Activated T-cell treated with anti-CD3 and anti-CD28 coated beads for 48 hours (primary cell): Measurements from ENCODE around the gene BPGM.
"Not testable (repeated sequence)": the region's sequence is repeated elsewhere in the genome, so short reads cannot be mapped to it uniquely, and the experiment has no call there.

Experiments
- DNase-seq: peaks from one replicate; pipeline ENCODE4 v3.0.0-alpha.2; 2020; ENCODE audit warnings: low read depth

Gene BPGM

DNA sequence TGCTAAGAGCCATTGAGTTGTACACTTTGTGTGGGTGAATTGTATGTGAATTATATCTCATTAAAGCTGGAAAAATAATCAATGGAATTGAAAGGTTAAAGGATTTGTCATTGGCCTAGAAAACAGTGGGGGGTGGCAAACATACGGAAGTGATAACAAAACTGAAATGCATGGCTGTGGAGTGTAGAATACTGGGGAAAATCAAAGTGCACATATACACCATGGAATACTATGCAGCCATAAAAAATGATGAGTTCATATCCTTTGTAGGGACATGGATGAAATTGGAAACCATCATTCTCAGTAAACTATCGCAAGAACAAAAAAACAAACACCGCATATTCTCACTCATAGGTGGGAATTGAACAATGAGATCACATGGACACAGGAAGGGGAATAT is 18.4 kb downstream of the BPGM start:
- DNase-seq: not testable (repeated sequence)

DNA sequence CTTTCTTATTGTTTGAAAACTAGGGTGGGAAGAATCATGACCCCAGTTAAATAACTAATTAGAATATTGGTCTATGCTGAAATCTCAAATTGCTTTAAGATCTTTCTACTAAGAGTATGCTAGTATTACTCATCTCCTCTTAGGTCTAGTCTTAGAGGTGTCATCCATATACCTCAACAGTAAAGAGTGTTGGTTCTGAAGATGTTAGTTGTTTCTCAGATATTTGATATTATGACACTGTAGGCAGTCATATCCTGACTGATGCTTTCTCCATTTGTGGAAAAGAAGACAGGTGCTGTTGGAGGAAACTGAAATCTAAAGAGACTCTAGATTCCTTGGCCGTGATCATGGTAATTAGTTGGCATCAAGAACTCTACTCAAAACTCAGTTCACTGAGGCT is 21.2 kb downstream of the BPGM start:
- DNase-seq: no peak

DNA sequence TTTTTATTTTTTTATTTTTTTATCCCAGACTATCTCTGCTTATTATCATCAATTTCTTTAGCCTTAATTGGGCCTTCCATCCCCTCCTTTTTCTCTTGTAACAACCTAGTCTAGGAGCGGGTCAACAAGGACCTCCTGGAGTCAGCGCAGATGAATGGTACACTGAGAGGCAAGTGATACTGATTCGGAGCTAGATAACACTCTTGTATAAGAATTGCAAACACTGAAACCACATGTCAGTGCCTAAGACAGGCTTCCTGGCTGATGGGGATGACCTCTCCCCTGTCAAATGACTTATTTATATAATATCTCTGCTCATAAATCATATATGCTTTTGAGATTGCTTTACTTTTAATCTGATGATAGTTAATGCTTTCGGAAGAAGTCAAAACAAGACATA is 22.7 kb downstream of the BPGM start:
- no peak for DNase-seq

DNA sequence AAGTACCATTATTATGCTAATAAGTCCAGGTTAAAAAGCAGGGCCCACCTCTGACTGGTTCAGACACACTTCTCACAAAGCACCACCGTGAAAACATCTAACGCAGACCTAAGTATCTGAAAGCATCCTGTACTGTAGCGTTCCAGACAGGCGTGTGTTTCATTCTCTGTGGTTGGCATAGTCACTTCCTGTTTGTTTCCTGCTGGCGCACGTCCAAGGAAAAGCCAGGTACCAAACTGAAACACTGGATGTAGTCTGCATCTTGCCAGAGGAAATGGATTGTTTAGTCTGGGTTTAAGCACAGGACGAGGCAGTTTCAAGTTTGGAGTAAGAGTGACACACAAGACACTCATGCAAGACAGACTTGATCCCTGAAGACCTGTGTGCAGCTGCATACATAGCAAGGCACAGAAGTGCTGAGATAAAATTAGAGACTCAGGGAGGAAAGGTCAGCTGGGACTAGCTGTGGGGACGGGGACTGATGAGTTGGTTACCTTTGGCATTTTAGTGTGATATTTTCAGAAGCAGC is 23.3 kb downstream of the BPGM start:
- DNase-seq: peak; percentile 52

DNA sequence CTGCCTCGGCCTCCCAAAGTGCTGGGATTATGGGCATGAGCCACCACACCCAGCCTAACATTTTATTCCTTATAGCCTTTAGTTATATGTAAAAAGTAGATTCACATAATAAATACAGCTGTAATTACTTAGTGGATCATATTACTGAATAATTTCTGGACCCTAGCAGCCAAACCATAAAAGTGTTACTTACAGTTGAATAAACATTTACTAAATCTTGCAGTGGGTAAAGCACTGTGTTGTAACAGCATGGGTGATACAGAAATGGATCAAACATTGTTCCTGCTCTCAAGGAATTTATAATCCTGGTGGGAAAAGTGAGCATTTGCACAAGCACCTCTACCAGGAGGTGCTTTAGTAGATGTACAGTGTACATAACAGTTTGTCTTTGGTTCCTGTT is 25.0 kb downstream of the BPGM start:
- no peak for DNase-seq

DNA sequence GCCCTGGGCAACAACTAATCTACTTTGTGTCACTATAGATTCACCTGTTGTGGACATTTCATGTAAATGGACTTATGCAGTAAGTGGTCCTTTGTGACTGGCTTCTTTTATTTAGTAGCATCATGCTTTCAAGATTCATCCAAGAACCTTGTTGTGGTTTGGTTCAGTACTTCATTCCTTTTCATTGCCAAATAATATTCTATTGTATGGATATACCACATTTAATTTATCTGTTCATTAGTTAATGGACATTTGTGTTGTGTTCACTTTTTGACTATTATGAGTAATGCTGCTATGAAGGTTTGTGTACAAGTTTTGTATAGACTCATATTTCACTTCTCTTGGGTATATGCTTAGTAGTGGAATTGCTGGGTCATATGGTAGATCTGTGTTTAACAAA is 27.8 kb downstream of the BPGM start:
- no peak for DNase-seq

DNA sequence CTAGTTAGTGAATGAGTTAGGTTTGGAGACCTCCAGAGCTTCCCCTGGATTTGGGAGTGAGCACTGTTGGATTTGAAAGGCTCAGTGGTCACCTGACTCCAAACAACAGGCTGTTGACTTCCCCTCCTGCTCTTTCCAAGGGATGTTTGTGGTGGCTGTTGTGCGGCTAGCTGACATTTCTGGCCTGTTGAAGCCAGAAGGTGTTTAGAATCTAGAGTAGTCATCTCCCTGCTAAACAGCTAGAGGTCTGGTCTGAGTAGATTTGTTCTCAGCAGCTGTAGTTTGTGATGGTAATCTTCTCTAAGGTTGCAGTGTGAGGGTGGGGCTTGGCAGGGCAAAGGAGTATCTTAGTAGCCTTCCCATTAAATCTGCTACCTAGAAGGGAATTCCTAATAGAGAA is 30.1 kb downstream of the BPGM start:
- DNase-seq: no peak

DNA sequence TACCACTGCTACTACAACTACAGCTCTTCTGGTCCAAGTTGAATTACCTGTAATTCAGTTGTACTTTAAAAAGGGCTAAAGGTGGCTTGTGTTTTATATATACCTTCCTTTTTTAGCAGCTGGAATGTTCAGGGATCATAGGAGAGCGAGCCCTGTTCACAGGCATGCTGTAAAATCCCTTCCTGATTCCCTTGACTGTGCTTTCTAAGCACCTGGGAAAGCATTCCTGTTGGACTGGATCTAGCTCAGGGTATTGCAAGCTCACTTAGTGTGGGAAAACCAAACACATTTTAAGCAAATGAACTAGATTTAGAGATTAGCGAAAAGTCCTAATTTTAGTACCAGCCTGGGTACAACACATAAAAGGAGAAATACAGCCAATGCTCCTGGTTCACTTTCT is 31.5 kb downstream of the BPGM start:
- DNase-seq: no peak

DNA sequence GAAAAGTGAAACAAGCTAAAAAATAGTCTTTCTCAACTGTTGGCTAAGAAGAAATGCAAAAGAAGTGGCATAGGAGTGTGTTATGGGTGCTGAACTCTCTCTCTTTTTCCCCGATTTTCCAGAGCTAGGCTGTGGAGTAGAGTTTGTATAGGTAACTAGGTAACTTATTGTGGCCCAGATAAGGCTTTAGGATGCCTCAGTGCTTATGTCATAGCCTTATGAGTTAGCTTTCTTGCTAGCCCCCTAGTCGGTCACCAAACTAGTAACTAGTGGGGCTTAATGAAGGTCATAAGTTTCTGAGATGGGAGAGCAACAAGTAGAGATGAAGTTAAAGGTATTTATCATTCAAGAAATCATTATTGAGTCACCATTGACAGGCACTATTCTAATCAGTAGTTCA is 32.4 kb downstream of the BPGM start:
- no peak for DNase-seq

DNA sequence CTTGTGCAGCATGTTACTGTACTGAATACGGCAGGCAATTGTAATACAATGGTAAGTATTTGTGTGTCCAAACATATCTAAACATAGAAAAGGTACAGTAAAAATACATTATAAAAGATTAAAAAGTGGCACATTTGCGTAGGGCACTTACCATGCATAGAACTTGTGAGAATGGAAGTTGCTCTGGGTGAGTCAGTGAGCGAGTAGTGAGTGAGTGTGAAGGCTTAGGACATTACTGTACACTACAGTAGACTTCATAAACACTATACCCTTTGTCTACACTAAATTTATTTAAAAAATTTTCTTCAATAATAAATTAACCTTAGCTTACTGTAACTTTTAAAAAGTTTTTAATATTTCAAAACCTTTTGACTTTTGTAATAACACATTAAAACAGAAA is 37.5 kb downstream of the BPGM start:
- DNase-seq: no peak

DNA sequence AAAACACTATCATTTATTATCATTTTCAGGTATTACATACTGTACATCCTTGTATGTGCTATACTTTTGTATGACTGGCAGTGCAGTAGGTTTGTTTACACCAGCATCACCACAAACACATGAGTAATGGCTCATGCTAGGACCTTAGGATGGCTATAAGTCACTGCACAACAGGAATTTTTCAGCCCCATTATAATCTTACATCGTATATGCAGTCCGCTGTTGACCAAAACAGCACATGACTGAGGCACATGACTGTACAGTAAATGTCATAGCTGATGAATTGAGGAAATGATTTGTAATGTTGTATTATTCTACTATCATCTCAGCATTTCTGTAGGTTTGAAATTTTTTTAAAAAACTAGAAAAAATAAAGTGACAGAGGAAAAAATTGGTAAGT is 38.6 kb downstream of the BPGM start:
- DNase-seq: no peak

DNA sequence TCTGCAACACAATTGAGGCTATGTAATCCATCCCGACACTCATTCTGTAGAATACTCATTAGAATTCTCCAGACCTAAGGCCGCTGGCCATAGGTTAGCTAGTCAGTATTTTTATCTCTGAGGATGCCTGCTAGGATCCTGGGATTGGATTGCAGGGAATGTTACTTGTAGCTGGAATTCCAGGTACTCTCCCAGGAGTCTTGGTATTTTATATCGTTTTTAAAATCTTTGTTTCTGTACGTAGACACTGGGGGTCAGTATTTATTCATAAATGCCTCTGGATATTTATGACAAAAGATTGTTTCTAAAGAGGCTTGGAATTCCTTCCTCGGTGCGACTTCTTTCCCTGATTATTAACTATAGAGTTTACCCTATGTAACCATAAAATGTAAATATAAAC is 40.1 kb downstream of the BPGM start:
- DNase-seq: no peak

DNA sequence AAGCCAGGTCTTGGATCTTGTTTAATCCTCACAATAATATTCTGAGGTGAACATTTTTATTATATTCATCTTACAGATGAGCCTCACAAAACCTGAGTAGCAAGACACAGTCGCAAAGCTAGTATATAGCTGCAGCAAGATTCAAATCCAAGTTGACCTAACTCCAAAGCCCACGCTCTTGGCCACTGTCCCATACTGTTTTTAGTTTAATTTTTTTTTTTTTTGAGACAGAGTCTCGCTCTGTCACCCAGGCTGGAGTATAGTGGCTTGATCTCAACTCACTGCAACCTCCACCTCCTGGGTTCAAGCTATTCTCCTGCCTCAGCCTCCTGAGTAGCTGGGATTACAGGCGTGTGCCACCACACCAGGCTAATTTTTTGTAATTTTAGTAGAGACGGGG is 42.9 kb downstream of the BPGM start:
- DNase-seq: not testable (repeated sequence)

DNA sequence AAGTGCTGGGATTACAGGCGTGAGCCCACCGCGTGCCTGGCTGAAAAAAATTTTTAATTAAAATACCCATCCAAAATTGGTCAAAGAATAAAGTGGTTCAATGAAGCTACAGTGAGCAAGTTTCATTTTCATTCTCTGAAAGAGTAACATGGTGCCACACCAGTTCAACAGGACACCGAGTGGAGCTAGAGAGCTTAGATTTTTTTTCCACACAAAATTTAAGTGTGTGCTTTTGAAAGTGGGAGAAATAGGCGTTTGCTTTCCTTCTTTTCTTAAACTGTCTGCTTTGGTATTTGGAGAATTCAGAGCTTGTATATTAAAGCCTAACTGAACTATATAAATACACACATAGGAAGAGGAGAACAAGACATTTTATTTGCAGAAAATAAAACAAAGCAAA is 43.4 kb downstream of the BPGM start:
- DNase-seq: no peak

DNA sequence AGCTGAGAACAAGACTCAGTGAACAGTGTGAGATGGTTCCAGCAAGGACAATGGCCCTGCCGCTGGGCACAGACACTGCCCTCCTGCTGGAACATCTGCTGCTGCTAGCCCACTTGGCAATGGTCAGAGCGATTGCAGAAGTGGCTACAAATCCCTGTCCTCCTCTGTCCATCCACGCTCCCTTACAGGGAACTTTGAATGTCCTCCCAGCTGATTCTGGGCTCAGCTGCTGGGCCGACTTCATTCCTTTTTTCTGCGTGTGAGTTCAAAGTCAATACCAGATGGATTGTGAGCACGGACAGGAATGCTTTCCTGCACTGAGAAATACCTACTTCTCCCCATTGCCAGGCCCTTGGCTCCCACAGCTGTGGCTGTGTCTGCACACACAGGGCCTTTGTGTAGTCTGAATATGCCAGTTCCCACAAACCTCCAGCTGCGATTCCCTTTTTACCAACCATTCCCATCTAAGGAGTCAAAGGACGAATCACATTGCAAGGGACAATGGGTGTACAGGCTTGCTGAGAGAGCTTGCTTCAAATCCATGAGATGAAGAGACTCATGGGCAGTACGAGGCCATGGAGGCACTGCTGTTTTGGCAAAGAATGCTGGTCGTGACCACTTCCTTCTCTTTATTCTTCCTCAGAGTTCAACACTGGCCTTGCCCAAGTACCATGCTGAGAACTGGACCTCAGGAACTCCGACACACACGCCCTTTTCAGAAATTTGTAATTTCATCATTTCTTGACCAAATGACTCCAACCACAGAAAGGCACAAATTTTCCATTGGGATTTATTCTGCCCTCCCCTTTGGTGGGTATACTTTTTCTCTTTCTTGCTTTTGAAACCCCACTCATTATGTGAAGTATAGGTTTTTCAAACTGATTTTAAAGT is 44.2 kb downstream of the BPGM start:
- DNase-seq: no peak

DNA sequence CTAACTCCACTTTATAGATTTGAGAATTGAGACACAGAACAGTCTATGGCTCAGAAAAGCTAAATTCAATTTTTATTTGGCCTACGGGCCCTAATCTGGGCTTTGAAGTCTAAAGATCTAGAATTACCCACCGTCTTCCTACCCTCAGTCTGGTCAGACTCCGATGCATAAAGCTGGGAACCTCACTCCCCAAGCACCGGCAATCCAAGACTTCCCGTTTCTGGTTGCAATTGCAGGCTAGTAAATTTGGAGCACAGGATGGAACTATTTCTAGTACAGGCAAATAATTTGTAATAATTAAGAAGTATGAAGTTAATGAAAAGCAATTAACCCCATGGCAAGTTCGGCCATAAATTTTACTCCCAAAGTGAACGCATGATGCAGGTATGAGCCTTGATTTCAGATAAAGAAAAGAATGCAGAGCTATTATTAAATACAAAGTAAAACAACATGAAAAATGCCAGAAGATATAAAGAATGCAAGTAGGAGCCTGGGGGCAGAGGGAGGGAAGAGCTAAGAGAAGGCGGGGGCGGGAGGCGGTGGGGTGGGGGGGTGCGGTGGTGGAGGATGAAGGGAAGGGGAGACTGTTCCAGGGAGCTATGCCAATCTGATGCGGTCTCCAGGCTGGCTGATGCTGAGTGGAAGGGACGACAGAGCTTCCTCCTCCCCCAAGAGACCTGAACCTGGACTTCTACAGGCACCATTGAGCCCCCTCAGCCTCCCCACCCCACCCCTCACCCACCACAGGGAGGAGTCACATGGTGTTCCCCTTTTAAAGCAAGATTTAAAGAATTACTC is 45.1 kb downstream of the BPGM start:
- DNase-seq: no peak

DNA sequence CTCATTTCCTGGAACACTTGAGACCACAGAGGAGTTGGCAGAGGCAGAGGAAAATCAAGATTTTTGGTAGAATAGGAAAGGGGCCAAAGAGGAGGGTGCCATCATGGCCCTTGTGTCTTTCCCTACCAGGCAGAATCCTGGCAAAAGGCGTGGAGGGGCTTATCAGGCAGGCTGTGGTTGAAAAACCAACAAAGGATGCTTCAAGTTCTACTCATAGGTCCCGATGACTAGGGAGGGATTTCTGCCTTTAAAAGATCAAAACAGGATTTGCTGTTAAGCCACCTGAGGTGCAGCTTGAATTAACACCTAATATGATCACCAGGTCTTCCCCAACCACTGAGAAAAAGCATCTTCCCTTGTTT is 45.7 kb downstream of the BPGM start:
- no peak for DNase-seq

DNA sequence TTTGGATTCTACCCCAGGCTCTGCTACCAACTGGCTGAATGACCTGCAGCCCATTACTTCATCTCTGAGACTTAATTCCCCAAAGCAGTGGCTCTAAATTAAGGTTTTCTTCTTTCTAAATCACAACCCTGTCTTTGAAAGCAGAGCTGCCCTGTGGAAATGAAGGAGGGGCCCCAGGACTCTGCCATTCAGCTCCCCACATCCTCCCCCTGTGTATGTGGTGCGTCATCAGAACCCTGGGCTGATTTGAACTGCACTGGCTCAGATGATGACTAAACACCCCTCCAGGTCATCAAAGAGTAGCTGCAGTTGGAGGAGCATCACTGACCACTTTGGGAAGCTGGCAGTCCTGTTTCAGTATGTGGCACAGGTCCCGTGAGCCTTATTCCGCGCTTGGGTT is 46.6 kb downstream of the BPGM start:
- DNase-seq: no peak

DNA sequence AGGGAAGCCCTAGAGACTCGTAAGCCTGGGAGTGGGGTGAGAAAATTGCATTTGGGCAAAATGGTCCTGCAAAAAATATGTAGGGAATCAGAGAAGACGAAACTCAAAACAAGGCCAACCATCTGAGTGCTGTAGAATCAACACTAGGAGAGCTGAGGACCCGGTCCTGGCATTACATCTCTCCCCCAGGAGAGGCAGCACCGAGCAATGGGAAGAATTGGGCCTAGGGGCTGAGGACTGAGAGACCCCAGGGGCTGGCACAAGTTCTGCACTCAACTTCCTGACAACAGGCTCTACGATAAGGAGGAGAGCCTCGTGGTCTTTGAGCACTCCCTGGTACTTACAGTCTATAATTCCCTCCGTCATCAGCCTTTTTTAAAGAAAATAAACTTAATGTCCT is 47.6 kb downstream of the BPGM start:
- no peak for DNase-seq

DNA sequence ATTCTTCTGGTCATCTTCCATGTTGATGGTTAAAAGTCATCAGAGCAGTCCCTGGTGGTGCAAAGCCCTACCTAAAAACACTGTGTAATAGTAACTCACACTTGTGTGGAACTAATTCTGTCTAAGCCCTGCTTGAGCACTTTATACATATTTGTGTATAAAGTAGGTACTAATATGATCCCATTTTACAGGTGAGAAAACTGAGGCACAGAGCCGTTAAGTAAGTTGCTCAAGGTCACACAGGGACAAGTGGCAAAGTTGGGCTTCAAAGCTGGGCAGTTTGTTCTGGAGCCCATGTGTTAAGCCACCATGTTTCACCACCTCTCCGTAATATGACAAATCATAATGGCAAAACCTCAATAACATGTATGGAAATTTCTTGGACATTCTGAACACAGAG is 48.1 kb downstream of the BPGM start:
- no peak for DNase-seq

DNA sequence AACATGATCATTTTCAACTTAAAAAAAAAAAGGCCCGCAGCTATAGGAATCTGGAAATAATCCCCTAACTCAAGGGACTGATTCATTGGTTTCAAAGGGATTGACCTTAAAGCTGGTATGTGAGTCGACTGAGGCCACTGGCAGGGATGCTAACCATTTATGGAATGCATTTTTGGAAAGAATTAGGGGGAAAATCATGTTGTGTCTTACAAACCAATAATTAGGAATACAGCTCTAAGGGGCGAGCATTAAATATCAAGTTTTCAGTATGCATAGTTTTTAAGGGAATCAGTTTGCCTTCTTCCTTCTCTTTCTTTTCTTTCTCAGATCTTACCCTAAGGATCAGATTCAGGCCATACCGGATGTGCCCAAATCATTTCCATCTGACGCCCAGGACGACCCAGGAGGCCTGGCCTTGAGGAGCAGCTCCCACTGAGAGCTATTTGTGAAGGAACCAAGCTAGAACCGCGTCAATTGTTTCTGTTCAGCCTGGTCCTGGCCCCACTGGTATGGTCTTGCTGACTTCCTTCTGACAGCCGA is 48.7 kb downstream of the BPGM start:
- no peak for DNase-seq

DNA sequence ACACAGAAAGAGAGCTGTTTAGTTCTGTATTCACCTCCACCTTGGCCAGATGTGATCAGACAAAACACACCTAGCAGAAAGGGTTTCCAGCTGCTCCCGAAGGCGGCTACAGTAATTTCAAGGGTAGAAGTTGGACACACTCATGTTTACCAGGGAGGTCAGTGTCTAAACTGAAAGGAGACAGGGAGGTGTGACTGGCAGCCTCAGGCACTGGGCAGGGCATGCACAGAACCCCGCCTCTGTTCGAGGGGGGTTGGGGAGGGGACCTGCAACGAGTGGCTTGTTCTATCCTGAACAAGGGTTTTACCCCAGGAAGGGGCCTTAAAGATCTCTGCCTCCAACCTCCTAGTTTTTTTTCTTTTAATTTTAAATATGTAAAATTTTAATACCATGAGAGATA is 49.6 kb downstream of the BPGM start:
- no peak for DNase-seq
